ENCODE results near the gene CDC42BPA.

CDC42BPA gene

DNA sequence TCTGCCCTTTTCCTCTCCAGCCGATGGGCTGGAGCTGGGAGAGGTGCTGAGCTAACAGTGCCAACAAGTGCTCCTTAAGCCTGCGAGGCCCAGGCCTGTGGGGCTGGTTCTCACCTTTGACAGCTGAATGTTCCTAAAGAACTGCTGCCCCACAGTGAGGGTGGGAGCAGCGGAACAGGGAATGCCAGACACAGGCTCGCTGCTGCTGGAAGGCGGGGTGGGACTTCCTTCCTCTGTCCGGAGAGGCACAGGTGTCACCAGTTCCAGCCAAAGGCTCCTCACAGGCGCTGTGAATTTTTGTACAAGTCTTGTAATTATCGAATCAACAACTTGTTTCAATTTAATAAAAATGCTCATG is 331.1 kb downstream of the CDC42BPA start:
- no peak for DNase-seq

DNA sequence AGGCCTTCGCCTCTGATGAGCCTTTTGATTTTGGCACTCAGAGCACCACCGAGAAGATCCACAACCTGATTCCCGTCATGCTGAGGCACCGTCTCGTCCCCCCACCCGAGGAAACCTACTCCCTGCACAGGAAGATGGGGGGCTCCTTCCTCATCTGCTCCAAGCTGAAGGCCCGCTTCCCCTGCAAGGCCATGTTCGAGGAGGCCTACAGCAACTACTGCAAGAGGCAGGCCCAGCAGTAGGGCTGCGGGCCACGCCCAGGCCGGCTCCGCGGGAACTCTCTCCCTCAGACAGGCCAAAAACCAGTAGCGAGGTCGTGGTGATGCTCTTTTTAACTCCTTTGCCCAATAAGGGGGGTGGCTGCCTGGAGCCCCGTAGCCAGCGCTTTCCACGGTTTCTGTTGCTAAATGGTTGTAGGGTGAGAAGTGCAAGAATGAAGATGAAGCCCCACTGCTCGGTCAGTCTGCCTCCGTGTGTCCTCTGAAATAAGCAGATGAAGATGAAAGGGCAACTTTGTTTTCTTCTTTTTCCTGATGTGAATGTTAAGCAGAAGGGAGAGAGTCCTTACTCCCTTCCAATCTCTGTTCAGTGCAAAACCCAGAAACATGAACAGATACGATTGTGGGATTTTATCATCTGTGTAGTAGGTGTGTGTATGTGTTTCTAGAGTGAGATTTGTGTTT is 331.7 kb downstream of the CDC42BPA start:
- DNase-seq, result no peak

DNA sequence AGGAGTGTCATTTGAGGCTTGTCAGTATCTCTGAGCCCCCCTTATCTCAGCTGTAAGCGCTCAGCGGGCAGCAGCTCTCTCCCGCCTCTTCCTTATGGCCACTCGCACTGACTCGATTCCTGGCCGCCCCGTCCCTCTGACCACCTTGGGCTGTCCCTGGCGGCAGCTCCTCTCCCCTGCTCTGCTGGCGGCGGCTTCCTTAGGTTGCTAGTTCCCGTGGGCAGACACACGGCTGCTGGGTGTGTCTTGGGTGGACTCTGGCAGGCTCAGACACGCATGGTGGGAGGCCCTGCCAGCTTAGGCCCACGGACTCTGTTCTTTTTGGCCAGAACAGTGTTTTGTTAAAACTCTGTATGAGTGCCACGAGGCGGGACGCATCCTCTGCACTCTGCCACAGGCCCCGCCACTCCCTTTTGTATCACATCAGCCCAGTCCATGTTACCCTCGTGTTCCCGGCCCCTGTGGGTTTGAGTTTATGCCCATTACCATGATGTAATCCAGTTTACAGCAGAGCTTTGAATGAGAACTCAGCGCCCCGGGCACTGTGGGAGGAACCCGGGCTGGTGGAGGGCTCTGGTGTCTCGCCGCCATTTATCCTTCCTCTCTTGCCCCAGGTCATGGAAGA is 332.3 kb downstream of the CDC42BPA start:
- DNase-seq, result no peak

DNA sequence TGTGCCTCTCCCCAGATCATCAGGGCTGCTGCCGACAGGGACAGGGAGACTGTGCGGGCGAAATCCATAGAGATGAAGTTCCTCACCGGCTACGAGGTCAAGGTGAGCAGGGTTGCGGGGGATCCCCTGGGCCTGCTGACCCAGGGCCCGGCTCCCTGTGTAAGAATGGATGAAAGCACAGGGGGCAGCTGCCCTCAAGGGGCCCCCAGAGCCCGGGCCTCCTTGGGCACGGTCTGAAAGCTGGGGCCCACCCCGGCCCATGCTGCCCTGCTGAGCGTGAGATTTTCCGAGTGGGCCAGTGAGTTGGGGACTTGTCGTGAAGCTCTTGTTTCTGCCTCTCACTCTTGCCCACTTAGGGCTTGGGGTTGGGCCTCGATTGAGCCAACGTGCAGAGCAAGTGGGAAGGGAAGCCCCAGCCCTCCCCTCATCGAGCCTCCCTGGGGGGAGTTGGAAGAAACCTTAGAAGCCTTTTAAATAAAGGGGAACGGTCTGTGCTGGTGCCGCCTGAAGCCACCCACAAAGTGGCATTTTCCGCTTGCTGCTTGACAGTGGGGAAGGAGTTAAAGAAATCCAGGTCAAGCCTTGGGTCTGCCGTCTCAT is 333.0 kb downstream of the CDC42BPA start:
- no peak for DNase-seq

DNA sequence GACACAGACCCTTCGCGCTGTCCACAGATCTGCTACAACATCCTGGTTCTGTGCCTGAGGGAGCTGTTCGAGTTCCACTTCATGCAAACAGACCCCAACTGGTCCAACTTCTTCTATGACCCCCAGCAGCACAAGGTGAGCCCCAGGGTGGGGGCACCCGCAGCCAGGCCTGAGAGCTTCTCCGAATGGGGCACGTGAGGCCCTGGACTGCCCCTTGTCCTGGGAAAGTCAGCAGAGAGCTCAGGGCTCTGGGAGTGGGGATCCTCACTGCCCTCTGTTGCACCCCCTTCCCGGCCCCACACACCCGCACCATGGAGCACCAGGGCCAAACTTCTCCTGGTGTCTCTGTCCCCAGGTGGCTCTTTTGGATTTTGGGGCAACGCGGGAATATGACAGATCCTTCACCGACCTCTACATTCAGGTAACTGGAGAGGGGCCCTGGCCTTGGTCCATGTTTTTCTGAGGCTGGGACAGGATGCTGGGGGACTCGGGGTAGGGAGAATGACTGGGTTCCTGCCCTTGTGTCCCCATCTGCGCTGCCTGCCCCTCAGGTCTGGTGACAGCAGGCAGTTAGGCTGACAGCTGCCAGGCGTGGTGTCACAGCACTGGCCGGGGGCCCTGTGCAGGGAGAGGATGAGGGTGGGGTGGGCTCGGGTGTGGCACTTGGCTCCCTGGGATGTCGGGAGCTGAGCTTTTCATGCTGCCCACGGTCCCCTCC is 333.6 kb downstream of the CDC42BPA start:
- DNase-seq, result no peak

DNA sequence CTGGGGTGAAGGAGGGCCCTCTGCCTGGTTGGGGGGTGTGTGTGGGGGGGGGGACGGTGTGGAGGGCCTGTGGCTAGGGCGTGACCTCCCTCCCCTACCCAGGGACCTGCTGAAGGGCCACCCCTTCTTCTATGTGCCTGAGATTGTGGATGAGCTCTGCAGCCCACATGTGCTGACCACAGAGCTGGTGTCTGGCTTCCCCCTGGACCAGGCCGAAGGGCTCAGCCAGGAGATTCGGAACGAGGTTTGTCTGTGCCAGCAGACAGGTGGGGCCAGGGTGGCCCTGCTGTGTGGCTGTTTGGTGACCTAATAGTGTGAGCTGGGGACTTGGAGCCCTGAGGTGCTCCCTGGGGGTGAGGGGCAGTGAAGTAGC is 334.3 kb downstream of the CDC42BPA start:
- DNase-seq, result no peak

DNA sequence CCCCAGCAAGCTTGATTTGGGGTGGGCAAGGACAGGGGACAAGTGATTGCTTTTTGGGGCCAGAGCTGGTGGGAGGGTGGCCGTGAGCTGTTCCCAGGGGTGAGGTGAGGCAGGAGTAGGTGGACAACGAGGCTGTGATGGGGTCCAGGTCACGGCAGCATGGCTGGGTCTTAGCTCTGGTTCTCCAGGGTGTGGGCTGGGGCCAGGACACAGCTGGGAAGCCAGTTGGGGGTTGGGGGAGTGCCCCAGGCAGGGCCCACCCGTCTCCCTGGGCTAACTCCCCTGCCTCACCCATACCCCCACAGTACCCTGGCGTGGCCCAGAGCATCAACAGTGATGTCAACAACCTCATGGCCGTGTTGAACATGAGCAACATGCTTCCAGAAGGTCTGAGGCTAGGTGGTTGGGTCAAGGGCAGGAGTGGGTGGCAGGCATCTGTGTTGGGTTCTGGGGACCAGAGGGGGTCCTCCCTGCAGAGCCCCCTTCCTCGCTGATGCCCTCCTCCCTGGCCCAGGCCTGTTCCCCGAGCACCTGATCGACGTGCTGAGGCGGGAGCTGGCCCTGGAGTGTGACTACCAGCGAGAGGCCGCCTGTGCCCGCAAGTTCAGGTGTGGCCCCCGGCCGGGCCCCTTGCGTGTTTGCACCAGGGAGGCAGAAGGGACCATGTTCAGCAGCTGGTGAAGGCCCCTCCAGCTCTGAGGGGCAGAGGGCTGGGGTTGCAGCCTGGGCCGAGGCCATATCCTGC is 334.9 kb downstream of the CDC42BPA start:
- DNase-seq, result no peak

DNA sequence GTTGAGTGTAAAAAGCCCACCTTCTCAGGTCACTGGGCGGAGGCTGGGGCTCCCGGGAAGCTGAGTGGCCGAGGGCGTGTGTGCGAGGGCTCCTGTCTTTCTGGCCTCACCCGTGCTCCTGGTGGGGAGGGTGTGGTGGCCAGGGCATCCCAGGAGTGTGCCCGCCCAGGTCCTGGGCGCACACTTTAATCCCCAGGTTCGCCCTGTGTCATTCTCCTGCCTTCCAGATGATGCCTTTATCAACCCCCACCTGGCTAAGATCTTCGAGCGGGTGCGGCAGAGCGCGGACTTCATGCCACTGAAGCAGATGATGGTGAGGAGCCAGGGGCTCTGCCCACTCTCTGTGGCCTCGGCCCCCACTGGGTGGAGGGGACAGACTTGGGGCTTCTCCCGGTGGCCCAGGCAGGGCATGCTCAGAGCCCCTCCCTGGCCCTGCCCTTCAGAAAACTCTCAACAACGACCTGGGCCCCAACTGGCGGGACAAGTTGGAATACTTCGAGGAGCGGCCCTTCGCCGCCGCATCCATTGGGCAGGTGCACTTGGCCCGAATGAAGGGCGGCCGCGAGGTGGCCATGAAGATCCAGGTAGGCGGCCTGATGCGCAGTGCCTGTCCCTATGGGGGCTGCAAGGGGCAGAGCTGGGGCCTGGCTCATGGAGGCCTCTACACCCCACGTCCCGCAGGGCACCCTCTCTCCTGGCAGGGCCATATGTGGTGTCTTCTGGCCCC is 335.7 kb downstream of the CDC42BPA start:
- no peak for DNase-seq

DNA sequence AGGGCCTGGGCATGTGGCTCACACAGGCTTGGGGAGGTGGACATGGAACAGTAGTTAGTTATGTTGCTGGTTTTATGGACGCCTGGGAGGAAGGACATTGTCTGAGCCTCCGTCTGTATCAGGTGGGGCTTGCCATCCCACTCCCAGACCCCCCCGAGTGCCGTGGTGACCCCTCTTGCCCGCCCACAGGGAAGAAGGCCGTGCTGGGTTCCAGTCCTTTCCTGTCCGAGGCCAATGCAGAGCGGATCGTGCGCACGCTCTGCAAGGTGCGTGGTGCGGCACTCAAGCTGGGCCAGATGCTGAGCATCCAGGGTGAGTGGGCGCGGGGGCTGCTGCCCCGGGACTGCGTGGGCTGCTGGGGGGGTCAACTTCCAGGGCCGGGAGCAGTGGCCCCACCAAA is 336.5 kb downstream of the CDC42BPA start:
- DNase-seq, result no peak

DNA sequence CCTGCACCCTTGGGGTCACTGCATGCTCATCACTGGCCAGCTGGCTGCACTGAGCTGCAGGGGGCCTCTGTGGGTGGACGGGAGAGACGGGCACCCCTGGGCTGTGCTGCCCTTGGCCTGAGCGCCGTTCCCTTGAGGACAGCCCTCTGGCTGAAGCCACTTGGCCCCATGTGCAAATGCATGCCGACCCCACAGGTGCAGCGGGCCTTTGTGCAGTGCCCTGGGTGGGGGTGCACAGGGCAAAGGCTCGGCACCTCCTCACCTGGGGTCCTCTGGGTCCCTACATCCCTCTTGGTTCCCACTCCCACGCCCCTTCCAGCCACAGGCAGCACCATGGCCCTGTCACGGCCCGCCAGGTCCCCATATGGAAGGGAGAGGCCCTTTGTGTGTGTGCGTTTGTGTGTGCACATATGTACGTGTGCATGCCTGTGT is 336.9 kb downstream of the CDC42BPA start:
- no peak for DNase-seq

DNA sequence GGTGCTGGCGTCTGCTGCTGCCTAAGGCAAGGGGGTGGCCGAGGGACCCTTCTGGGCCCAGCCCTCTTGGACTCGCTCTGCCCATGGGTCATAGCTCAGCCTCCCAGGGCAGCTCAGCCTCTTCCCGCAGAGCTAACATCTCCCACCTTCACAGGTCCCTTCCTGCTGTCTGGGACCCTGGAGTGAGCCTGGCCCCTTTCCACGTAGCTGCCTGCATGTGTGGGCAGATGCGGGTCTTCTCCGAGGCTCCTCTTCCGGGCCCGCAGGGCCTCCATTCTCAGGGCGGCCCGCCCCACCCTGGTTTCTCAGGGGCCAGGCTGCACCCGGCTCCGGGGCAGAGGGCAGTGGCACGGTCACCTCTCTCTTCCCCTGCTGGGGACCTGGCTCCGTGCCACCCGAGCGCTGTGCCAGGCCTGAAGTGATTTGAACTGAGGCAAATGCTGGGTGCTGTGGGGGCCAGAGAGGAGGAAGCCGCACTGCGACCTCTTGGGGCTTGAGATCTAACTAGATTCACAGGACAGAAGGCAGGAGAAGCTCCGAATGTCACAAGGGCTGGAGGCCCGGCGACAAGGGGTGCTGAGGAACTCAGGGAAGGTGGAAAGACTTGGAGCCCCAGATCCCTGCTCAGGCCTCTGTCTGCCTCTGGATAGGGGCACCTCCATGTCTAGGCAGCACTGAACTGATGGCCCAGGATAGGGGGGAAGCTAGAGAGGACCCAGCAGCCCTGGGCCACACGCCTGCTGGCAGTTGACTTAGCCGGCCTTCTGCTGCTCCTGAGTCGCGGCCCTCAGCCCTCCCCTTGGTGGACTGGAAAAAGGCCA is 337.5 kb downstream of the CDC42BPA start:
- no peak for DNase-seq

DNA sequence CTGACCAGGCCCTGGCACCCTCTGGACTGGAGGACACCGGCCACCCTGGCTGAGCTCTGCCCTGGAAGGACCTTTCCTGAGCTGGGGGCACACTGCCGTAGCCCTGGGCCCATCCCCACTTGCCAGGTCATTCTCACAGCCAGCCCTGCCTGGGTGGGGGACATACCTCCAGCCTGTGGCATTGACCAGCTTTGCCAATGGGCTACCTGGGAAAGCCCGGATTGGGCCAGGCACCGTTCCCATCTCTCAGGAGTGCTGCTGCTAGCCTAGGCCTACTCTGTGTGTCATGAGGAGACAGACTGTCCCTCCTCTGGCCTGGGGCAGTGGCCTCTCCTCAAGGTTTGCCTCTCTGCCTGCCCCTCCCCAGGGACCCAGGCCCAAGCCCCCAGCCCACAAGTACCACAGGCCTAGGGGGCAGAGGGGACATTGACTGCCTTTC is 338.2 kb downstream of the CDC42BPA start:
- no peak for DNase-seq

DNA sequence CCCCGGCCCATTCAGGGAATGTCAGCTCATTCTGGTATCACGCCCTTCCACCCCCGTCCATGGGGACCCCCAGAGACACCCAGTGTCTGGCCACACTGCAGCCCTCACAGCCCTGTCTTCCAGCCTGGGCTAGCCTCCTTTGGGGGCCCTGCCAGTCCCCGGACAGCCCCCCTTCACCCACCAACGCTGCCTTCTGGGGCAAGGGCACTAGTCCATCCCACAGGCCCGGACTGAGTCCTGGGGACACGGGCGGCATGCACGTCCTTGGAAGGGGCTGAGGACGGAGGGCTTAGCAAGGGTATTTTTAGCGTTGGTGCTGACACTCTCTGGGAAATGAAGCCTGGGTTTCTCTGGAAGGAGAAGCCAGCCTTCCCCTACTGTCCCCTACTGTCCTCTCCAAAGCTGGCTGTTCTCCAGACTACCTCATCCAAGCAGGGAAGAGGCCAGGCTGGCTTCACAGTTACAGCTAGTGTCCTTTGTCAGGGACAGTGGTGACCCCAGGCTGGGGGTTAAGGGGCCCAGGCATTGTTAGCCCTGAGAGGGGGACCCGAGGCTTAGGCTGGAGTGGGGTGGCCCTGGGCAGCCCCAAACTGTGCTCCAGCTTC is 338.7 kb downstream of the CDC42BPA start:
- DNase-seq, result no peak

DNA sequence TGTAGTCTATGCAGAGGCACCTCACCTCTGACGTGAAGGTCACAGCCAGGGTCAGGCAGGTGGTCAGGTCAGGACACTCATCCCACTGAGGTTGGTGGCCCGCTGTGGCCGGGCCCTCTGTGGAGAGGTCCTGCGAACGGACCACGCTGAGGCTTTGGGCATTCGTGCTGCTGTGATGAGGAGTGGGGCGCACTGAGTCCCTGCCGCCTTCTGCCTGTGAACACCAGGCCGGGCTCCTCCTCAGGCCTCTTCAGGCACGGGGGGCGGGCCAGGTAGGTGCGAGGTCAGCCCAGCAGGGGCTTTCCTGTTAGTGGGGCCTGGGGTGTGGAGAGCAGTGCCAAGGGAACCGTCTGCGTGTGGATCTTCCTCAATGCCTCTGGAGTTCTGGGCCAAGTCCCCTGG is 339.2 kb downstream of the CDC42BPA start:
- DNase-seq, result no peak

DNA sequence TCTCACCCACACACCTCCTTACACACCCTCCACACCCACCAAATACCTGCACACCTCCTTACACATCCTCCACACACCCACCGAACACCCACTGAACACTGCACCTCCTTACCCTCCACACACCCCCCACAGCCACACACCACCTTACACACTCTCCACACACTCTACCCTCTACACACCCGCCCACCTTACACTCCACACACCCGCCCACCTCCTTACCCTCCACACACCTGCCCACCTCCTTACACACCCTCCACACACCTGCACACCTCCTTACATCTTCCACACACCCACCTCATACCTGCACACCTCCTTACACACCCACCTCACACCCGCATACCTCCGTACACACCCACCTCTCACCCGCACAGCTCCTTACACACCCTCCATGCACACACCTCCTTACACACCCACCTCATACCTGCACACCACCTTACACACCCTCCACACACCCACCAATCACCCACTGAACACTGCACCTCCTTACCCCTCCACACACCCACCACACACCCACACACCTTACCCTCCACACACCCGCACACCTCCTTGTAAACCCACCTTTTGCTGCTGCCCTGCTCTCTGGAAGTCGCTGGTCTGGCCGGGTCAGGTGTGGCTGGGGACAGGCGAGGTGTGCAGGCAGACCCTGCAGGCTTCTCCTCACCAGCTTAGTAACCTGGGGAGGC is 339.7 kb downstream of the CDC42BPA start:
- DNase-seq, result no peak

DNA sequence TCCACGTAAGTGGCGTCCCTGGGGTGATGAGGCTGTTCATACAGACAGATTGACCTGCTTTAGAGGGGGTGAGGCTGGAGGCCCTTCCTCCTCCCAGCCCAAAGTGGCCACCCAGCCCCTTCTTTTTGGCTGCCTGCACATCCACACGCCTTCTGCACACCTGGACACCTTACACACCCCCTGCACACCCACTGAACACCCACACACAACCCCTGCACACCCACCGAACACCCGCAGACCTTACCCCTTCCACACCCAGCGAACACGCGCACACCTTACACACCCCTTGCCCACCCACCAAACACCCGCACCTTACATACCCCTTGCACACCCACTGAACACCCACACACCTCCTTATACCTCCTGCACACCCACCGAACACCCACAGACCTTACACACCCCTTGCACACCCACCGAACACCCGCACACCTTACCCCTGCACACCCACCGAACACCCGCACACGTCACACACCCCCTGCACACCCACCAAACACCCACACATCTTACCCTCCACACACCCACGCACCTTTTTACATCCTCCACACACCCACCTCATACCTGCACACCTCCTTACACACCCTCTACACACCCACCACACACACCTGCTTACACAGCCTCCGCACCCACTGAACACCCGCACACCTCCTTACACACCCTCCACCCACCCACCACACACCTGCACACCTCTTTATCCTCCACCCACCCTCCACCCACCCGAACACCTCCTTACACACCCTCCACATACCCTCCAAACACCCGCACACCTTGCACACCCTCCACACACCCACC is 340.5 kb downstream of the CDC42BPA start:
- DNase-seq, result no peak

DNA sequence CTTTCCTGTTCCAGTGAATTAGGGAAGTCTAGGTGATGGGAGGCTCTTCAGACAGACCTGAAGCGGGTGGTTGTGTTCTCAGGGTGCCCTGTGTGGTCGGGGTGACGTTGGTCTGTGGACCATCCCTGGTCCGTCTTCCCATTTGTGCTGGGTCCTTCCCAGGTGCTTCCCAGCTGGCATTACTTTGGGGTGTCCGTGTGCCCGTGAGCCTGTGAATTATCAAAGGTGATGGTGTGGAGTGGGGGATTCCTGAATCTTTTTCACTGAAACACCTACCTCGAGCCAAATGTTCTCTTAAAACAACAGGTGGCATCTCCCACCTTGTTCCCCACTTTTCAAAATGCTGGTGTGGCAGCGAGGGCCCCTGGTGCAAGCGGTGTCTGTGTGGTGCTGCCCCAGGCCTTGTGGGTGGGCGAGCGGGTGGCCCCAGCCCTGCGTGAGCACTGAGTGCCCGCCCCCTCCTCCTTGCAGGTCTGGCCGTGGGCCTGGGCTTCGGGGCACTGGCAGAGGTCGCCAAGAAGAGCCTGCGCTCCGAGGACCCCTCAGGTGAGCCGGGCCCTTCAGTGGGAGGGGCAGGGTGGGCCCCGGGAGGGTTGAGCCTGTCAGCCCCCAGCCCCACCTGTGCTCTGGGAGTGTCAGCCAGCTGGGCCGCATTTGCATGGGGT is 341.2 kb downstream of the CDC42BPA start:
- DNase-seq, result no peak

DNA sequence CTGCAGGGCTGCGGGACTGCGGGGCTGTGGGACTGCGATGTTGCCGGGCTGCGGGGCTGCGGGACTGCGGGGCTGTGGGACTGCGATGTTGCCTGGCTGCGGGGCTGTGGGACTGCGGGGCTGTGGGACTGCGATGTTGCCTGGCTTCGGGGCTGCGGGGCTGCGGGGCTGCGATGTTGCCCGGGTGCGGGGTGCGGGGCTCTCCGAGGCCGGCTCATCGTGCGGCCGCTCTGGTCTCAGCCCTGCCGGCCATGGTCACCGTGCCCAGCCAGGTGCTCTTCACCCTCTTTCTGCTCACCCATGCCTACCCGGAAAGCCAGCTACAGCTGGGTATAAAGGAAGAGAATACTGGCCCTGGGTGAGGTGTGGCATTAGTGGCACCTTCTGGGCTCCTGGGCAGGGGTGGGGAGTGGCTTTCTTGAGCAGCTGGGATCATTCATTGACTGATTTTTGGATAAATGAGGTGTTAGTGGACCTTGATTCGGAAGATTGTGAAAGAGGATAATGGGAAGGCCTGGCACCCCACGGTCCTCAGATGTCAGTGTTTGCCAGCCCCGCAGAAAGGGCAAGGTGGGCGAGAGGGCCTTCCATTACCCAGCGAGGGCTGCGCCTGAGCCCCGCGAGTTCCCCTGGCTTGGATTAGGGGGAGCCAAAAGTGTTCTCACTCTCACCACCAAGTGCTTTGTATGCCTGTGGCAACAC is 341.9 kb downstream of the CDC42BPA start:
- no peak for DNase-seq
